HCT116 (cell line): Measurements from ENCODE around the gene CD244. TPM values are rescaled to one million over a fixed set of nuclear protein-coding genes. Genes with fewer than 3 reads are reported as not detected.

ENCODE experiments used
- ATAC-seq: fragments of 200-7000 bp; cut with Tn5 transposase; 2 replicates; pipeline ENCODE4 v1.9.1; 2020; ENCODE audit warnings: mild to moderate bottlenecking, moderate library complexity
- BruUV-seq: library from RNA; stranded (reverse); fragments of 400-500 nt; replicated peaks from 2 replicates; lab custom pipeline; 2021; lab: Mats Ljungman, UMichigan
- CTCF ChIA-PET: fragments of 300-600 bp; sonication (Branson Sonifier 250); formaldehyde crosslinking; loops from one replicate; lab custom pipeline; 2021; ENCODE audit warnings: antibody characterized with exemption; lab: Charles Lee
- POLR2A ChIA-PET: fragments of 300-600, 350-600 bp; sonication (Branson Sonifier 250); formaldehyde crosslinking; loops from one replicate; lab custom pipeline; 2021; ENCODE audit warnings: antibody characterized with exemption; lab: Charles Lee
- RAD21 ChIA-PET, 2 experiments: fragments of 300-600 bp; sonication (Branson Sonifier 250); formaldehyde crosslinking; loops; one replicate each; lab custom pipeline; 2023; ENCODE audit warnings: low total read pairs in 2 of 2; ENCODE audit not compliant: uncharacterized antibody in 2 of 2, unreplicated experiment in 2 of 2, low non-redundant PET in 1 of 2; lab: Charles Lee
- DNase-seq: peaks from one replicate; pipeline ENCODE4 v3.0.0-alpha.2; 2010; ENCODE audit warnings: low read depth, low spot score
- H2AFZ ChIP-seq: fragments of 200-600 bp; shearing (Covaris generic), sonication (generic); 2 replicates; pipeline ENCODE4 v1.6.1; 2017; ENCODE audit warnings: low read depth, mixed run types, mixed read lengths, antibody characterized with exemption, low read length; ENCODE audit not compliant: poor library complexity, severe bottlenecking
- H3K27ac ChIP-seq: 2 replicates; pipeline ENCODE4 v1.5.1; 2012; ENCODE audit warnings: low read depth, low read length
- H3K27me3 ChIP-seq: fragments of 200-600 bp; sonication (generic); 2 replicates; pipeline ENCODE4 v1.6.1; 2016; ENCODE audit warnings: mixed run types, low read length, mixed read lengths; ENCODE audit not compliant: insufficient read depth
- H3K36me3 ChIP-seq, 2 experiments: fragments of 200-500 bp in 1 of 2; fragments of 200-600 bp in 1 of 2; sonication (Bioruptor generic) in 1 of 2; sonication (generic) in 1 of 2; 2 replicates each; pipeline versions ENCODE4 v1.5.1 to v1.6.1; 2014 to 2016; ENCODE audit warnings: low read length in 2 of 2, inconsistent platforms in 1 of 2, mixed read lengths in 1 of 2, mixed run types in 1 of 2; ENCODE audit not compliant: insufficient read depth in 2 of 2, control insufficient read depth in 1 of 2
- H3K4me1 ChIP-seq, 2 experiments: fragments of 200-600 bp in 1 of 2; sonication (generic) in 1 of 2; 2 replicates each; pipeline versions ENCODE4 v1.5.1 to v1.6.1; 2012 to 2017; ENCODE audit warnings: low read length in 2 of 2, inconsistent platforms in 1 of 2, mild to moderate bottlenecking in 1 of 2, mixed read lengths in 1 of 2, mixed run types in 1 of 2, moderate library complexity in 1 of 2; ENCODE audit not compliant: insufficient read depth in 2 of 2, control insufficient read depth in 1 of 2
- H3K4me2 ChIP-seq: fragments of 200-600 bp; sonication (generic); 2 replicates; pipeline ENCODE4 v1.6.1; 2017; ENCODE audit warnings: mixed run types, low read length, mixed read lengths
- H3K4me3 ChIP-seq, 2 experiments: fragments of 200-600 bp in 1 of 2; sonication (generic) in 1 of 2; replicated peaks in 1 of 2; 2 replicates each; pipeline ENCODE4 v1.5.1; 2011 to 2016; ENCODE audit warnings: low read length in 2 of 2, control low read depth in 1 of 2, low read depth in 1 of 2, mild to moderate bottlenecking in 1 of 2, mixed read lengths in 1 of 2, mixed run types in 1 of 2
- H3K79me2 ChIP-seq: fragments of 200-600 bp; sonication (generic); 2 replicates; pipeline ENCODE4 v1.6.1; 2017; ENCODE audit warnings: mild to moderate bottlenecking, mixed run types, low read length, moderate library complexity, mixed read lengths; ENCODE audit not compliant: insufficient read depth
- H3K9ac ChIP-seq: fragments of 200-600 bp; sonication (generic); 2 replicates; pipeline ENCODE4 v1.6.1; 2016; ENCODE audit warnings: low read length, mixed read lengths
- H3K9me2 ChIP-seq: fragments of 200-600 bp; sonication (generic), shearing (Covaris generic); 2 replicates; pipeline ENCODE4 v1.6.1; 2017; ENCODE audit warnings: mixed run types, mild to moderate bottlenecking, moderate library complexity; ENCODE audit not compliant: insufficient read depth
- H3K9me3 ChIP-seq, 2 experiments: fragments of 200-500 bp in 1 of 2; fragments of 200-600 bp in 1 of 2; sonication (Bioruptor generic) in 1 of 2; sonication (generic) in 1 of 2; 2 replicates each; pipeline ENCODE4 v1.6.1; 2014 to 2017; ENCODE audit warnings: low read length in 2 of 2, mixed read lengths in 2 of 2, inconsistent platforms in 1 of 2, low read depth in 1 of 2, mild to moderate bottlenecking in 1 of 2, mixed run types in 1 of 2, moderate library complexity in 1 of 2; ENCODE audit not compliant: control insufficient read depth in 1 of 2, insufficient read depth in 1 of 2
- H4K20me1 ChIP-seq: fragments of 200-600 bp; sonication (generic), shearing (Covaris generic); 2 replicates; pipeline ENCODE4 v1.6.1; 2017; ENCODE audit warnings: mixed run types, mild to moderate bottlenecking, moderate library complexity; ENCODE audit not compliant: insufficient read depth
- CBX3 ChIP-seq: IDR thresholded peaks from 2 replicates; pipeline ENCODE4 v1.6.1; 2012; ENCODE audit warnings: low read depth
- CEBPB ChIP-seq: IDR thresholded peaks from 2 replicates; pipeline ENCODE4 v1.6.1; 2012; ENCODE audit warnings: low read depth
- CTCF ChIP-seq, 3 experiments: fragments of 200-600 bp in 1 of 3; sonication (generic) in 1 of 3; IDR thresholded peaks in 2 of 3; conservative IDR thresholded peaks in 1 of 3; 2 replicates each; pipeline ENCODE4 v1.5.1; 2012 to 2017; ENCODE audit warnings: low read depth in 2 of 3, low read length in 2 of 3, antibody characterized with exemption in 1 of 3, borderline replicate concordance in 1 of 3, control low read depth in 1 of 3, mild to moderate bottlenecking in 1 of 3, mixed read lengths in 1 of 3, mixed run types in 1 of 3, moderate library complexity in 1 of 3; ENCODE audit not compliant: insufficient read depth in 1 of 3
- ELF1 ChIP-seq: IDR thresholded peaks from 2 replicates; pipeline ENCODE4 v1.6.1; 2012; ENCODE audit warnings: low read depth, borderline replicate concordance
- EZH2 ChIP-seq: fragments of 200-600 bp; sonication (generic); IDR thresholded peaks from 2 replicates; pipeline ENCODE4 v1.6.1; 2017; ENCODE audit warnings: antibody characterized with exemption, mixed run types
- FOSL1 ChIP-seq: IDR thresholded peaks from 2 replicates; pipeline ENCODE4 v1.6.1; 2012; ENCODE audit warnings: low read depth
- JUND ChIP-seq: IDR thresholded peaks from 2 replicates; pipeline ENCODE4 v1.6.1; 2012
- MAX ChIP-seq: IDR thresholded peaks from 2 replicates; pipeline ENCODE4 v1.6.1; 2012
- POLR2A ChIP-seq: IDR thresholded peaks from 2 replicates; pipeline ENCODE4 v1.7.0; 2011; ENCODE audit warnings: borderline replicate concordance; ENCODE audit not compliant: insufficient read depth, insufficient read length; ENCODE audit errors: extremely low read depth
- POLR2AphosphoS5 ChIP-seq: IDR thresholded peaks from 2 replicates; pipeline ENCODE4 v1.6.1; 2011; ENCODE audit warnings: mild to moderate bottlenecking, low read depth, low read length, moderate library complexity
- RAD21 ChIP-seq: IDR thresholded peaks from 2 replicates; pipeline ENCODE4 v1.6.1; 2012; ENCODE audit warnings: low read depth, mild to moderate bottlenecking
- SIN3A ChIP-seq: IDR thresholded peaks from 2 replicates; pipeline ENCODE4 v1.6.1; 2012; ENCODE audit warnings: low read depth
- SP1 ChIP-seq: IDR thresholded peaks from 2 replicates; pipeline ENCODE4 v1.6.1; 2012; ENCODE audit warnings: low read depth
- SRF ChIP-seq: IDR thresholded peaks from 2 replicates; pipeline ENCODE4 v1.6.1; 2012; ENCODE audit warnings: low read depth
- YY1 ChIP-seq: IDR thresholded peaks from 2 replicates; pipeline ENCODE4 v1.6.1; 2011; ENCODE audit warnings: low read length, low read depth, moderate library complexity, mild to moderate bottlenecking; ENCODE audit not compliant: insufficient replicate concordance; ENCODE audit errors: extremely low read depth
- ZBTB33 ChIP-seq: IDR thresholded peaks from 2 replicates; pipeline ENCODE4 v1.6.1; 2011; ENCODE audit warnings: mild to moderate bottlenecking, low read length, moderate library complexity; ENCODE audit not compliant: insufficient replicate concordance; ENCODE audit errors: extremely low read depth
- ZFX ChIP-seq: fragments of 450-650 bp; IDR thresholded peaks from 2 replicates; pipeline ENCODE4 v1.6.1; 2017
- ZNF274 ChIP-seq: fragments of 200-500 bp; sonication (Bioruptor generic); IDR thresholded peaks from 2 replicates; pipeline ENCODE4 v1.6.1; 2014; ENCODE audit warnings: mild to moderate bottlenecking, low read depth, low read length, inconsistent platforms
- intact Hi-C: fragments of 100-400 bp; cut with micrococcal nuclease; formaldehyde crosslinking; loops from 2 replicates; pipeline ENCODE4 v1.10.0; 2022
- total RNA-seq: library from RNA; stranded (reverse); gene quantifications from one replicate; pipeline ENCODE4 v1.2.1, GENCODE V29; 2021; ENCODE audit not compliant: unreplicated experiment

CD244 gene
- total RNA-seq, 1 experiment from 2014 or later, result not detected

GRCh38 chr1:160866695-160867260 is 4.1 kb upstream of the CD244 start:
- H2AFZ ChIP-seq, result no peak overlapping the region
- H3K4me2 ChIP-seq, result no peak overlapping the region
- H3K4me3 ChIP-seq, result no peak overlapping the region
- intact Hi-C loops, result no loop called here
- TF ChIP-seq JUND, result no peak
- TF ChIP-seq CEBPB, result no peak
- TF ChIP-seq YY1, result no peak
- TF ChIP-seq POLR2A, result no peak
- TF ChIP-seq FOSL1, result no peak
- no peak for TF ChIP-seq EZH2
- TF ChIP-seq ELF1, result no peak
- no peak for TF ChIP-seq ZFX
- no peak for TF ChIP-seq CTCF (IDR thresholded peaks at IDR 0.05 in 2 of 3, conservative IDR thresholded peaks at IDR 0.05 in 1 of 3; ENCODE audit: borderline replicate concordance in 1 of 3, insufficient read depth in 1 of 3, low read depth in 2 of 3, low read length in 2 of 3)
- no peak for TF ChIP-seq SP1
- no peak for TF ChIP-seq MAX
- TF ChIP-seq POLR2AphosphoS5, result no peak
- no peak for TF ChIP-seq RAD21
- no peak for TF ChIP-seq SRF
- TF ChIP-seq CBX3, result no peak
- no peak for TF ChIP-seq ZBTB33
- TF ChIP-seq SIN3A, result no peak
- TF ChIP-seq ZNF274, result no peak
- ChIA-PET RAD21 (no interaction called here), POLR2A (no interaction called here), CTCF (no interaction called here)
- H3K9me3 ChIP-seq, result no peaks in the 10 kb centered on the region
- H3K9ac ChIP-seq, result no peak overlapping the region
- BruUV-seq, result no TSS peak
- H3K36me3 ChIP-seq, result no peaks in the 10 kb centered on the region
- ATAC-seq (no peak), DNase-seq (no peak)
- H3K79me2 ChIP-seq, result no peaks in the 10 kb centered on the region
- H3K27ac ChIP-seq, result no peak overlapping the region
- no peaks in the 10 kb centered on the region for H3K4me1 ChIP-seq
- no peaks in the 10 kb centered on the region for H4K20me1 ChIP-seq
- H3K9me2 ChIP-seq, result no peaks in the 10 kb centered on the region
- no peaks in the 10 kb centered on the region for H3K27me3 ChIP-seq
